Umbilical cord (tissue), 2 donors: Measurements from ENCODE around the gene TWF1. TPM values are rescaled to one million over a fixed set of nuclear protein-coding genes. Genes with fewer than 3 reads are reported as not detected.
"Not testable (repeated sequence)": the region's sequence is repeated elsewhere in the genome, so short reads cannot be mapped to it uniquely, and the experiment has no call there.

Source experiments
- DNase-seq: peaks from one replicate; pipeline ENCODE4 v3.0.0-alpha.2; 2015; ENCODE audit warnings: low spot score
- total RNA-seq: library from RNA; depleted of rRNA; stranded (reverse); fragments of >200 nt; gene quantifications from one replicate; pipeline ENCODE4 v1.2.3, GENCODE V29; 2014; ENCODE audit warnings: low replicate concordance; ENCODE audit not compliant: insufficient read depth

TWF1 gene
- 135 TPM for total RNA-seq

DNA sequence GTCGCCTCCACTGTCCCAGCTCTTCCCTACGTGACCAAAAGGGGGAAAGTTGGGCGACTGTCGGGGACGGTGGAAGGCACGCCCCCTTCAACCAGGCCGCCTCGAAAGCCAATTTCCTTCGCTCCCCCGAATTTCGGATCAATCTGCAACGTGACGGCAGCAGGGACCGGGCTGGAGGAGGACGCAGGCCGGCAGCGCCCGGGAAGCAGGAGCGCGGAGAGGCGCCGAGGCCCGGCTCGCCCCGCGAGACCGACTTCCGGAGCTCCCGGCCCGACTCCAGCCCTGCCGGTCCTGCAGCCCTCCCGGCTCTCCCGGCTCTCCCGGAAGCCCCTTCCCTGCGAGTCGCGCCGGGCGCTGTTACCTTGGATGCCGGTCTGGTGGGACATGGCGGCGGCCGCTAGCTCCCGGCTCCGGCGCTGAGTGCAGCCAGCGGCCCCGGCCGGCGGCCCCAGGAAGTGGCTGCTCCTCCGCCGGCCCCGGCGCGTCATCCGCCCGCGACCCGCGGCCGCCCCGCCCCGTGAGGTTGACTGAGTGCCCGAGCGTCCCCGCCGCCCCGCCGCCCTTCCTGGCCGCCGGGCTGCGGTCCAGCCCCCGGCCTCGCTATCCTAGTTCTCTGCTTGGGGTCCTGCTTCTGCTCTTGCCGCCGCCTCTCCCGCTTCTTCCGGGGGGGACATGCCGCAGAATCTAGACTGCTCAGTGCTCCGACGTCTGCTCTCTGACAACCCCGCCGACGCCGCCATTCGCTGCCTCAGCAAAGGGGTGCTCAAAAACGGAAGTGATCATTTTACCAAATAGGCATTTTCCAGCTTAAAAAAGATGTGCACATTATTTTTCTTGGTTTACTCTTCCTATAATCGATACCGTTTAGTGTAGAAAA lies at the start of gene TWF1:
Gene TWF1, minus strand, starts transcription at position 458 of the 877 bp plus-strand sequence. Its CDS starts 72 bp downstream, at position 386.
- peak; percentile 91 for DNase-seq

DNA sequence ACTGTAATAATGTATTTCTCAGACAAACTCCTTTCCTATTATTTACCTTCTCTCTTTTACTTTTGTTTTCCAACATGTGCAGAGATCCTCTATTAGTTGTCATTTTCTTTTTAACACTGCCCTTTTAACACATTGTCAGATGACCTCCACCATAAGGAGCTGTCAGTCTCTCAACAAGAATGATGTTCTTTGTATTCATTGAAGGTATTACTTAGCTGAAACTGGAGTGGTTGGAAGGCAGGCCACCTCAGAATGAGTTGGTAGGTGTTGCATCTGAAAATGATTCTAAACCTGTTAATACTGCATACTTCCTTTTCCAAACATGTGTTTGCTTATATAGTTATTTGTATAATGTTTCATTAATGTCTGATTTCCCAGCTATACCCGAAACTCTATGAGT lies 46.6 kb upstream of the TWF1 start:
- no peak for DNase-seq

- DNase-seq: no peak
These were observed 42.7 kb upstream of the TWF1 start for GRCh38 chr12:43848786-43849185.

DNA sequence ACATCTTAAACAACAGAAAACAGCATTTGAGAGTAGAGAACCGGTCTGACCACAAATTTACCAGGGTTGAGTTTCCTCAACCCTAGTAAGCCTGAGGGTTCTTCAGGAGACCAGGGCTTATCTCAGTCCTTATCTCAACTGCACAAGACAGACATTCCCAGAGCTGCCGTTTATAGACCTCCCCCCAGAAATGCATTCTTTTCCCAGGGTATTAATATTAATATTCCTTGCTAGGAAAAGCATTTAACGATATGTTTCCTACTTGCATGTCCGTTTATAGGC lies 42.0 kb upstream of the TWF1 start:
- DNase-seq: no peak

DNA sequence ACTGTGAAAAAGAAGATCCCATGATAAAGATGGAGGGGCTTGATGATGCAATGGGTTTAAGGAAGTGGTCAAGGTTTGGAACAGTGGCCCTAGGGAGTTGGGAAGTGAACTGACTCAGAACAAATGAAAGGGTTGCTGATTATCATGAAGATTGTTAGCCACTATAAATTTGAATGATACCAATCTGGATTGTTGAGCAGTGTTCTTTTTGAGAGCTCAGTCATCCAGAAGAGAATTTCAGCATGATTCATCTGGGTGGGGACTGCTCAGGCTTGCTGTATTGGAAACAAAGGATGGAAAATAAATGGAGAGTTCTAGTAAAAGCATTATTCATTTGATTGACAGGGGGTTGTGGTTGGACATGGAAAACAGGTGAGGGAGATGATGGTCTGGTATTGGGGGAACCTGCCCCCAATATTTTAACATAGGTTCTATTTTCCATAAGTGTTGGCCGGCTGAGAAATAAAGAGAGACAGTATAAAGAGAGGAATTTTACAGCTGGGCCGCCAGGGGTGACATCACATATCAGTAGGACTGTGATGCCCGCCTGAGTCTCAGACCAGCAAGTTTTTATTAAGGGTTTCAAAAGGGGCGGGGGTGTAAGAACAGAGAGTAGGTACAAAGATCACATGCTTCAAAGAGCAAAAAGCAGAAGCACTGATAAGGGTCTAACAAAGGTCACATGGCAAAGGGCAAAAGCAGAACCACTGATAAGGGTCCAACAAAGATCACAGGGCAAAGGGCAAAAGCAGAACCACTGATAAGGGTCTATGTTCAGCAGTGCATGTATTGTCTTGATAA lies 41.5 kb upstream of the TWF1 start:
- not testable (repeated sequence) for DNase-seq

DNA sequence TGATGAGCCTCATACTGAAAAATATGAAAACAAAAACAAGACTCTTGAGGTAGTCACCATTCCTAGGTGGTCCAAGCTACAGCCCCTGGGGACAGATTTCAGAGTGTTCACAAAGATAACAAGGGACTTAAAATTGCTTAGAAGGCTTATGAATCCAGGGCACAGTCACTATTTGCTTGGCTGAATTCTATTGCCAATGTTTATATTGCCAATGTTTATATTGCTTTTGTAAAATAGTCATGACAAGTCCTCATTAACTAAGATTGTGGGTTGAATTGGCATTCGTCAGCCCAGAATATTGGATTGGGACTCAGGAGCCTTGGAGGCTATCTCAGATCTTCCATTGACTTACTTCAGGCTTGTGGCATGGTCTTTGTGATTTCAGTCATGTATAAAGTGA lies 36.1 kb upstream of the TWF1 start:
- no peak for DNase-seq

- DNase-seq: no peak
These were observed 35.1 kb upstream of the TWF1 start for GRCh38 chr12:43841253-43841652.

GRCh38 chr12:43840338-43840737 lies 34.2 kb upstream of the TWF1 start:
- DNase-seq: no peak

- peak; percentile 58 for DNase-seq
These were observed 30.4 kb upstream of the TWF1 start for GRCh38 chr12:43836475-43836989.

DNA sequence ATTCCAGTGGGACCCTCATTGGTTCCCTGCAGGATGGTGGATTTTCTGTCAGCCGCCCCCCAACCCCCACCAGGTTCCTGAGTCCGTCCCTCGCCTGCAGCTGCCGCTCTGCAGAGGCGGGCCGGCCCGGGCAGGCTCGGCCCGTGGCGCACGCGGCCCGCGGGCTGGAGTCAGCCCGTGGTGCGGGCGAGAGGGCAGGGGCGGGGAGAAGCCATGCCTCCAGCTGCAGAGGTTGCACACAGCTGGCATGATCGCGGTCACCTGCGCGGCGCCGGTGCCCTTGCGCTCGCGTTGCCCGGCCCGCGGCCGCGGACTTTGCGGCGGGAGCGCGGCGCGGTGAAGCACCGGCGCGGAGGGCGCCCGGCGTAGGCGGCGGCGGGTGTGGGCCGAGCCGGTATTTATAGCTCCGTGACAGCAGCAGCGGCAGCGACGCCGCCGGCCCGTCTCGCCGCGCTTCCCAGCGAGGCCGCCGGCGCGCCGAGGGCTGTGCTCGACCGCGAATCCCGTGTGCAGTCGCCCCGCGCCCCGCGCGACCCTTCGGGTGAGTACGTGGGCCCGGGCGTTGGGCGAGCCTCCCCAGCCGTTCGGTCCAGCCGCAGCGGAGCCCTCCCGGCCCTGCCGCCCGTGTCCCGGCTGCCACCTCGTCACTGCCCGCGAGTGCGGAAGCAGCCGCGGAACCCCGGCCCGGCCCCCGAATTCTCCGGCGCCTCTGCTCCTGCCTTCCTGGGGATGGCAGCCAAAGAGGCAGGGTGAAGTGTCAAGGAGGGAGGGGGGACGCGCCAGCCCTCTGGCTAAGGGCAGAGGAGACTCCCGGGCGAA lies 29.7 kb upstream of the TWF1 start, which contains the start of gene TMEM117:
Gene TMEM117, plus strand, starts transcription at position 426 of the 819 bp plus-strand sequence.
- DNase-seq: peak; percentile 90

DNA sequence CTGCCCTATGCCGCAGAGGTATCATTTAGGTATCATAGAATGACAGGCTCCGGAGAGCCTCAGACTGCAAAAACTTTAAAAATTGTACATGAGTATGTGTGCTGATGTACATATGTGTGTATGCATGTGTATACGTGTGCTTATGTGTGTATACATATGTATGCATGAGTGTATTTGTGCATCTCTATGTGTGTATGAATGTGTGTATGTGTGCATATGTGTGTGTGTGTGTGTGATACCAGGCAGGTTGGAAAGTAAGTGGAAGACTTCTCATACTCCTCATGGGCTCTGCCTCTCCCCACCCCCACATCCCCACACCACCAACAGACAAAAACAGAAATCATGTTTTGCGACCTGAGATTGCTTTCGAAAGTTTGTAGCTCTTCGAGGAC lies 29.1 kb upstream of the TWF1 start:
- no peak for DNase-seq

GRCh38 chr12:43832463-43833168 lies 26.5 kb upstream of the TWF1 start:
- DNase-seq: no peak

- DNase-seq: no peak
These were observed 21.0 kb upstream of the TWF1 start for GRCh38 chr12:43827093-43827492.

GRCh38 chr12:43826681-43827080 lies 20.6 kb upstream of the TWF1 start:
- DNase-seq: peak; percentile 38

GRCh38 chr12:43824207-43824775 lies 18.2 kb upstream of the TWF1 start:
- DNase-seq: no peak

DNA sequence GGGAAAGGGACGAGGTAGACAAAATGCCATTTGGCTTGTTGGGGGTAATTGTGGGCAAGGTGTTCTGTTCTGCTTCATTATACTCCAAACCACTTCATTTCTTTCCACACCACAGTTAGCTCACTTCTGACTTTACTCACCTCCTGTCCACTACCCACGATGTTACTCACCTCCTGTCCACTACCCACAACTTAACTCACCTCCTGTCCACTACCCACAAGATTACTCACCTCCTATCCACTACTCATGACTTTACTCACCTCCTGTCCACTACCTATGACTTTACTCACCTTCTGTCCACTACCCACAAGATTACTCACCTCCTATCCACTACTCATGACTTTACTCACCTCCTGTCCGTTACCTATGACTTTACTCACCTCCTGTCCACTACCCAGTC lies 10.1 kb upstream of the TWF1 start:
- no peak for DNase-seq

GRCh38 chr12:43815416-43815815 lies 9.3 kb upstream of the TWF1 start:
- DNase-seq: no peak

- no peak for DNase-seq
These were observed 6.8 kb upstream of the TWF1 start for GRCh38 chr12:43812926-43813325.

DNA sequence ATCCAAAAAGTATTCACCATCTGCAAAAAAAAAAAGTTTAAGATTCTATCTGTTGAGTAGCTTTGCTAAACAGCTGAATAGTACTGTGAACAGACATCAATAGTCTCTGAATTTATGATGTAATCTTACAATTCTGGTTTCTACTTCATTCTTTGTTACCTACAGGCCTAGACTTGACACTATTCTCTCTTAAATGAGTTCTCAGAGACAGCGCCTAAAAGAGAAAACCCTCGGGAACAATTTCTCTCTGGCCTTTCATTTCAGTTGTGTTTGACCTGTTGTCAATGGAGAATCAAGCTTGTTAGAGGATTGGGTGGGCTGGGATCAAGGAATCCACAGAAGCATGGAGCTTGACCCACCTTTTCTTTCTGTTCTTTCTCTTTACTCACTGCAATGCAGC lies 5.9 kb upstream of the TWF1 start:
- DNase-seq: peak; percentile 49

GRCh38 chr12:43807386-43807785 lies 1.3 kb upstream of the TWF1 start:
- DNase-seq: peak; percentile 56

GRCh38 chr12:43806737-43807072 lies 588 bp upstream of the TWF1 start:
- DNase-seq: peak; percentile 23
